Activated CD8-positive, alpha-beta T cell treated with anti-CD3 and anti-CD28 coated beads for 36 hours (primary cell): Measurements from ENCODE around the gene OPCML. TPM values are rescaled to one million over a fixed set of nuclear protein-coding genes. Genes with fewer than 3 reads are reported as not detected.

Source experiments
- ATAC-seq: fragments of 200-7000 bp; cut with Tn5 transposase; one replicate; pipeline ENCODE4 v1.10.0; 2021; ENCODE audit warnings: mild to moderate bottlenecking, moderate library complexity
- CTCF ChIA-PET: fragments of 350-600 bp; sonication (Branson Sonifier 250); formaldehyde crosslinking; loops from one replicate; lab custom pipeline; 2021; ENCODE audit warnings: antibody characterized with exemption; lab: Charles Lee
- POLR2A ChIA-PET: fragments of 350-600 bp; sonication (Branson Sonifier 250); formaldehyde crosslinking; loops from one replicate; lab custom pipeline; 2021; ENCODE audit warnings: antibody characterized with exemption; lab: Charles Lee
- DNase-seq: peaks from one replicate; pipeline ENCODE4 v3.0.0-alpha.2; 2020
- H3K27ac Mint-ChIP-seq: one replicate; pipeline ENCODE4 v1.8.0; 2021; ENCODE audit warnings: mild to moderate bottlenecking, mixed read lengths
- H3K27me3 Mint-ChIP-seq: one replicate; pipeline ENCODE4 v1.8.0; 2021; ENCODE audit warnings: mixed read lengths
- H3K36me3 Mint-ChIP-seq: one replicate; pipeline ENCODE4 v1.8.0; 2021; ENCODE audit warnings: low read depth, mixed read lengths
- H3K4me1 Mint-ChIP-seq: one replicate; pipeline ENCODE4 v1.8.0; 2021; ENCODE audit warnings: low read depth, mixed read lengths
- H3K4me3 Mint-ChIP-seq: one replicate; pipeline ENCODE4 v1.8.0; 2021; ENCODE audit warnings: mild to moderate bottlenecking, moderate library complexity, mixed read lengths
- H3K9me3 Mint-ChIP-seq: one replicate; pipeline ENCODE4 v1.8.0; 2021; ENCODE audit warnings: mixed read lengths
- intact Hi-C: fragments of 100-400 bp; cut with micrococcal nuclease; formaldehyde crosslinking; loops from one replicate; pipeline ENCODE4 v1.10.0; 2022
- total RNA-seq, 2 experiments: library from RNA; stranded (reverse); gene quantifications; one replicate each; pipeline ENCODE4 v1.2.3, GENCODE V29; 2021
- TF ChIP-seq, protein P1 (sequence below): fragments of 200-600 bp; IDR thresholded peaks from one replicate; pipeline ENCODE4 v1.8.0; 2022; ENCODE audit warnings: antibody characterized with exemption, mild to moderate bottlenecking

OPCML gene
- total RNA-seq, 2 experiments from 2014 or later: not detected

DNA sequence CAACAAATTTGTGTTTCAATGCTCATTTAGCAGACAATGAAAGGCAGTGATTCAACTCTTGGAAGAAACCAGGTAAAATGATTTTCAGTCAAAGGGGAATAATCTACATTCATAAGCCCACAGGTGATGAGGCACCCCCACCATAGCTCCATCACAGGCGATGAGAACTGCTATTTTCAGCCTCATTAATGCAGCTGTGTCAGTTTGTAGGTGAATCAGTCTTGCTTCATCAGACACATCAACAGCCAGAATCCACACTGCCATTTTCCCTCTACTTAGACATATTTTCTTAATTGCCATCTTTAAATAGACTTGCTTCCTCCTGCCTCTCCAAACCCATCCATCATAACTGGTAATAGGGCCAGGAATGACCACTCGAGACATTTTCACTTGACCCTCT, 701.0 kb downstream of the OPCML start:
- H3K9me3 Mint-ChIP-seq: no peaks in the 10 kb centered on the region
- ATAC-seq (no peak), DNase-seq (no peak)
- H3K27ac Mint-ChIP-seq: no peak overlapping the region
- TF ChIP-seq, protein P1, sequence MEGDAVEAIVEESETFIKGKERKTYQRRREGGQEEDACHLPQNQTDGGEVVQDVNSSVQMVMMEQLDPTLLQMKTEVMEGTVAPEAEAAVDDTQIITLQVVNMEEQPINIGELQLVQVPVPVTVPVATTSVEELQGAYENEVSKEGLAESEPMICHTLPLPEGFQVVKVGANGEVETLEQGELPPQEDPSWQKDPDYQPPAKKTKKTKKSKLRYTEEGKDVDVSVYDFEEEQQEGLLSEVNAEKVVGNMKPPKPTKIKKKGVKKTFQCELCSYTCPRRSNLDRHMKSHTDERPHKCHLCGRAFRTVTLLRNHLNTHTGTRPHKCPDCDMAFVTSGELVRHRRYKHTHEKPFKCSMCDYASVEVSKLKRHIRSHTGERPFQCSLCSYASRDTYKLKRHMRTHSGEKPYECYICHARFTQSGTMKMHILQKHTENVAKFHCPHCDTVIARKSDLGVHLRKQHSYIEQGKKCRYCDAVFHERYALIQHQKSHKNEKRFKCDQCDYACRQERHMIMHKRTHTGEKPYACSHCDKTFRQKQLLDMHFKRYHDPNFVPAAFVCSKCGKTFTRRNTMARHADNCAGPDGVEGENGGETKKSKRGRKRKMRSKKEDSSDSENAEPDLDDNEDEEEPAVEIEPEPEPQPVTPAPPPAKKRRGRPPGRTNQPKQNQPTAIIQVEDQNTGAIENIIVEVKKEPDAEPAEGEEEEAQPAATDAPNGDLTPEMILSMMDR: no peak
- no peaks in the 10 kb centered on the region for H3K4me1 Mint-ChIP-seq
- ChIA-PET CTCF (no interaction called here), POLR2A (no interaction called here)
- no peaks in the 10 kb centered on the region for H3K36me3 Mint-ChIP-seq
- H3K4me3 Mint-ChIP-seq: no peak overlapping the region
- peaks cover 3% of the 10 kb centered on the region for H3K27me3 Mint-ChIP-seq
- intact Hi-C loops: no loop called here

DNA sequence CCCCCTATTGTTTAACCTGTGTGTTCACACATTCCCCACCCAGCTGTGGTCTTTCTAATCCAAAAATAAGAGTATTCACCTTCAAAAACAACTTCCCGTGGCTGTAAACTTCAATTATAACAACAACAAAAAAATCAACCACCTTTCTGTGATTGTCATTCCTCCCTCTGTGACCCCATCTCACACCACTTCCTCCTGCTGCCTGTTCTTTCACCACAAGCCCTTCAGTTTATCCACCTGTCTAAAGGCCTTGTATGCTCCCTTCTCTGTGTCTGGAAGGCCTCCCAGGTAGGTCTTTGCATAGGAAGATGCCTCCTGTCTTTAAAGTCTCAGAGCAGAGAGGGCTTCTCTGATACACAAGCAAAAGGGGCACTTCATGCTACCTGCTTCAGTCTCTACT, 707.7 kb downstream of the OPCML start:
- H3K9me3 Mint-ChIP-seq: no peaks in the 10 kb centered on the region
- ATAC-seq (no peak), DNase-seq (no peak)
- TF ChIP-seq, protein P1: no peak
- H3K4me3 Mint-ChIP-seq: no peak overlapping the region
- peaks cover 3% of the 10 kb centered on the region for H3K27me3 Mint-ChIP-seq
- POLR2A ChIA-PET: no interaction called here
- CTCF ChIA-PET: no interaction called here
- intact Hi-C loops: no loop called here
- H3K36me3 Mint-ChIP-seq: no peaks in the 10 kb centered on the region
- H3K4me1 Mint-ChIP-seq: no peaks in the 10 kb centered on the region
- H3K27ac Mint-ChIP-seq: no peak overlapping the region

DNA sequence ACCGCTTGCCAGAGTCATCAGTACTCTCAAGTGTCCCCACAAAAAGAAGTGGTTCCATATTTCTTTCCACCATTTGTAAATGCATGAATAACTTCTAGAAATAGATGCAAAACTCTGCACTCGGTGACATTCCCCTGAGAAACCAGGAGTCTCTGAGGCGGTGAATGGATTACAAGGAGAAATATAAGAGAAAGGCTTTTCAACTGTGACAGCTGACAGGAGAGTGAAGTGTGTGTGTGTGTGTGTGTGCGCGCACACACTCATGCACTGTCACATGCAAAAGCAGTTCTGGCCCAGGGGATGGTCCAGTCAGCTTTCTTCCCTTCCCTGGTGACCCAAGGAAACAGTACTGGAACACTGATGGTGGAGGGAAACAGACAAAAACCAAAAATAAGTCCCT, 710.0 kb downstream of the OPCML start:
- no peaks in the 10 kb centered on the region for H3K36me3 Mint-ChIP-seq
- intact Hi-C loops: no loop called here
- TF ChIP-seq, protein P1: no peak
- H3K27ac Mint-ChIP-seq: no peak overlapping the region
- H3K4me1 Mint-ChIP-seq: no peaks in the 10 kb centered on the region
- ATAC-seq: no peak
- POLR2A ChIA-PET: no interaction called here
- no peak overlapping the region for H3K4me3 Mint-ChIP-seq
- no peaks in the 10 kb centered on the region for H3K9me3 Mint-ChIP-seq
- no peak for DNase-seq
- H3K27me3 Mint-ChIP-seq: no peaks in the 10 kb centered on the region
- CTCF ChIA-PET: no interaction called here

DNA sequence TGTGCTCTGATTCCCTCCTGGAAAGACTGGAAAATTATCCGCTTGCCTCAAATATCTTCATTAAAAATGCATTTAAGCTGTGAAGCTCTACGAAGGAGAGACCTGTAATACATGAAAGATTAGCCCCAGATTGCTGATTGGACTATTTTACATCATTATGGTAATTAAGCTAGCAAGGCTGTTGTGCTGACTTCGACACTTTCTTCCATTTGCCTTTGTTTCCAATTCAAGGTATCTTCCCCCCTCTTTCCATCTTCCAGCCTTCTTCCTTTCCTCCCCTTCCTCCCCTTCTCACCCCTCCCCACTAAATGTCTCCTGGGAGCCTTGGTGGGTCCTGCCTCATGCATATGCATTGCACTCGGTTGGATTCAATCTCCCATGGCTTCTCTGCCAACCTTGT, 710.8 kb downstream of the OPCML start:
- CTCF ChIA-PET: no interaction called here
- H3K9me3 Mint-ChIP-seq: no peaks in the 10 kb centered on the region
- ATAC-seq: no peak
- POLR2A ChIA-PET: no interaction called here
- H3K4me3 Mint-ChIP-seq: no peak overlapping the region
- H3K27ac Mint-ChIP-seq: no peak overlapping the region
- H3K36me3 Mint-ChIP-seq: no peaks in the 10 kb centered on the region
- TF ChIP-seq, protein P1: no peak
- no peak for DNase-seq
- intact Hi-C loops: no loop called here
- no peaks in the 10 kb centered on the region for H3K4me1 Mint-ChIP-seq
- no peaks in the 10 kb centered on the region for H3K27me3 Mint-ChIP-seq

DNA sequence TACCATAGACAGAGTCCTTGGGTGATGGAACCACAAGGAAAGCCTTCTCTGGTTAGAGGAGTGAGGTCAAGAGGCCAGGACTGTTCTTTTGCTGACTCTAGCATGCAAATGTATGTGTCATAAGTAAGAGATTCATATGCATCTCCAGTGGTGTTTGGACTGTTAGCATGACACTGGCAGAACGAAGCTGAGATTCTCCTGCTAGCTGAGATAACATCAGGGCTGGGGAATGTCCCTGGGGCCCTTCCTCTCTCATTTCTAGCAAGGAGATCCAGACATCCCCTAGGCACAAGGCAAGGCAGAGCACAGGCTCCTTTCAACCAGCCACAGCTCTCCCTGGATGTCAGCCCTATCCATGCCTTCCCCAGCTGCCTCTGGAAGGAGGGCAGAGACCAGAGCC, 711.3 kb downstream of the OPCML start:
- Mint-ChIP-seq H3K36me3 (no peaks in the 10 kb centered on the region), H3K4me3 (no peak overlapping the region), H3K27me3 (no peaks in the 10 kb centered on the region), H3K4me1 (no peaks in the 10 kb centered on the region), H3K9me3 (no peaks in the 10 kb centered on the region), H3K27ac (no peak overlapping the region)
- ChIA-PET CTCF (no interaction called here), POLR2A (no interaction called here)
- DNase-seq (no peak), ATAC-seq (no peak)
- intact Hi-C loops: no loop called here
- TF ChIP-seq, protein P1: no peak
